Transverse colon (tissue), 3 donors: Measurements from ENCODE around the gene SYNJ2.

Source experiments
- CTCF ChIP-seq, 5 experiments: fragments of 200-600 bp in 3 of 5; fragments of 450-650 bp in 2 of 5; sonication (generic) in 3 of 5; IDR thresholded peaks; 1 replicate in 2 of 5; 2 replicates in 3 of 5; pipeline ENCODE4 v1.5.1; 2016 to 2017; ENCODE audit warnings: antibody characterized with exemption in 5 of 5, inconsistent platforms in 3 of 5, mild to moderate bottlenecking in 2 of 5, moderate library complexity in 1 of 5
- EP300 ChIP-seq: sonication (generic); formaldehyde crosslinking; IDR thresholded peaks from one replicate; pipeline ENCODE4 v1.6.1; 2017; ENCODE audit warnings: antibody characterized with exemption, low read depth

GRCh38 chr6:158011478-158011920 lies 29.8 kb downstream of the SYNJ2 start:
- TF ChIP-seq EP300 (no peak), CTCF (IDR thresholded peaks at IDR 0.05) (no peak)
